Muscle layer of duodenum (tissue), 2 donors: ENCODE measurements around the gene CKAP5.

Experiments
- H3K27ac ChIP-seq: one replicate; pipeline ENCODE4 v1.7.0; 2013; ENCODE audit warnings: mild to moderate bottlenecking, low read length
- H3K27me3 ChIP-seq: one replicate; pipeline ENCODE4 v1.7.0; 2013; ENCODE audit warnings: low read depth, mild to moderate bottlenecking, control low read depth, low read length
- H3K36me3 ChIP-seq, 2 donors: one replicate each; pipeline ENCODE4 v1.7.0; 2013; ENCODE audit warnings: low read length in 2 of 2, control low read depth in 1 of 2, mild to moderate bottlenecking in 1 of 2; ENCODE audit not compliant: insufficient read depth in 2 of 2, control insufficient read depth in 1 of 2
- H3K4me1 ChIP-seq, 2 donors: one replicate each; pipeline ENCODE4 v1.7.0; 2013; ENCODE audit warnings: low read length in 2 of 2, mild to moderate bottlenecking in 2 of 2, control low read depth in 1 of 2, moderate library complexity in 1 of 2; ENCODE audit not compliant: insufficient read depth in 2 of 2, control insufficient read depth in 1 of 2
- H3K4me3 ChIP-seq, 2 donors: one replicate each; pipeline ENCODE4 v1.7.0; 2013; ENCODE audit warnings: low read length in 2 of 2, low read depth in 1 of 2, mild to moderate bottlenecking in 1 of 2
- H3K9me3 ChIP-seq, 2 donors: one replicate each; pipeline ENCODE4 v1.7.0; 2013; ENCODE audit warnings: low read length in 2 of 2, control low read depth in 1 of 2, mild to moderate bottlenecking in 1 of 2; ENCODE audit not compliant: control insufficient read depth in 1 of 2
- donor health status: healthy.

The CKAP5 gene

DNA sequence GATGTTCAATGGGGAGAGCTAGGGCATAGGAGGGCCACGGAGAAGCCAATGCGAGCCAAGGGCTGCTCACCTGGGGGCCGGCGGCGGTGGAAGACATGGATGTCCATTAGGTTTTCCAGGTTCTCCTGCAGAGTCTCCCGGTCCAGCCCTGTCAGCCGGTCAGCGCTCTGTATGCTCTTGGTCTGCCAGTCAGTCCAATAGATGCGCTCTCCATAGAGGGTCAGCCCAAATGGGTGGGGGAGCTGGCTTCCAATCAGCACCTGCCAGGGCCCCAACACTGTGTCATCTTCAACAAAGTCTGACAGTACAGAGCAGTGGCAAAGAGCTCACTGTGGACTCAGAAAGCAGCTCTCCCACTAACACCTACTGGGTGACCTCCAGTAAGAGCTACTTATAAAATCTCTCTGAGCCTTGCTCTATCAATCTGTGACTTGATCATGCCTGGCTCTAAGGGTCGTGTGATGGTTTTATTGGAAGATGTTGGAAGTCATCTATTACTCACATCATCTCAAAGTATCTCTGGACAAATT is 33.0 kb upstream of the CKAP5 start:
- H3K27me3 ChIP-seq, result no peaks in the 10 kb centered on the region
- H3K9me3 ChIP-seq, result no peaks in the 10 kb centered on the region
- peaks cover 19 to 44% of the 10 kb centered on the region in 2 donors for H3K36me3 ChIP-seq
- H3K27ac ChIP-seq, result no peak overlapping the region
- H3K4me3 ChIP-seq, result no peak overlapping the region
- H3K4me1 ChIP-seq, result no peaks in the 10 kb centered on the region

GRCh38 chr11:46877580-46877979 is 31.5 kb upstream of the CKAP5 start:
- H3K27me3 ChIP-seq, result no peaks in the 10 kb centered on the region
- peaks cover 23 to 45% of the 10 kb centered on the region in 2 donors for H3K36me3 ChIP-seq
- no peak overlapping the region for H3K27ac ChIP-seq
- H3K4me1 ChIP-seq, result no peaks in the 10 kb centered on the region
- no peaks in the 10 kb centered on the region for H3K9me3 ChIP-seq
- no peak overlapping the region for H3K4me3 ChIP-seq

DNA sequence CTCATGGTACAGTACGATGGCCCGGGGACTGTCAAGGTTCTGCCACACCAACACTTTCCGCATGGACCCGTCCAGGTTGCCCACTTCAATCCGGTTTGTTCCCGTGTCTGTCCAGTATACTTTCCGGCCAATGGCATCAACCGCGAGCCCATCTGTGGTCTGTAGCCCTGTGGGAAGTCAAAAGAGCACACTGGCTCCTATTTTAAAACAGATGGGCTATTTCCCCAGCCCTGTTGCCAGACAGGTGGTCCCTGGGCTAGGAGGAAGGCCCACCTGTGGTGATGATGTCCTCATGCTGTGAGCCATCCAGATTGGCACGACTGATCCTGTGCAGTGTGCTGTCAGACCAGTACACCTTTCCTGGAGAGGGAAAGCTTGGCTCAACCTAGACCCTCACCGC is 30.4 kb upstream of the CKAP5 start:
- H3K4me3 ChIP-seq, result no peak overlapping the region
- H3K27ac ChIP-seq, result no peak overlapping the region
- H3K36me3 ChIP-seq, result peaks cover 23 to 48% of the 10 kb centered on the region in 2 donors
- no peaks in the 10 kb centered on the region for H3K9me3 ChIP-seq
- no peaks in the 10 kb centered on the region for H3K27me3 ChIP-seq
- H3K4me1 ChIP-seq, result no peaks in the 10 kb centered on the region

DNA sequence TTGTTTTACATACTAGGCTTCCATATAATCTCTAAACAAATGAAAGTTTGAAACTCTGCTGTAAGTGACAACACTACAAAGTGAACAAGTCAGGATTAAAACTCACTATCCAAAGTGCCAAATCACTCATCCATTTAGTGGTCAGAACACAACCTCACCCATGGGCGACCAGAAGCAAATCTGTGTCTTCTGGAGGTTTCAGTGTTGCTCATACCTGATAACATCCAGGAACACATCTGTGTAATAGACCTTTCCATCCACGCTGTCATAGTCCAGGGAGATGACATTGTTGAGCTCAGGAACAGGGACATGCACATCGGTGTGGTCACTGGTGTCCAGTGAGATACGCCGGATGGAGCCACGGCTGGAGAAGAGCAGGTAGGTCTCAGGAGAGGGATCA is 28.5 kb upstream of the CKAP5 start:
- Histone ChIP-seq H3K36me3 (peaks cover 23 to 52% of the 10 kb centered on the region in 2 donors), H3K27ac (no peak overlapping the region), H3K9me3 (no peaks in the 10 kb centered on the region), H3K27me3 (no peaks in the 10 kb centered on the region), H3K4me1 (no peaks in the 10 kb centered on the region), H3K4me3 (no peak overlapping the region)

DNA sequence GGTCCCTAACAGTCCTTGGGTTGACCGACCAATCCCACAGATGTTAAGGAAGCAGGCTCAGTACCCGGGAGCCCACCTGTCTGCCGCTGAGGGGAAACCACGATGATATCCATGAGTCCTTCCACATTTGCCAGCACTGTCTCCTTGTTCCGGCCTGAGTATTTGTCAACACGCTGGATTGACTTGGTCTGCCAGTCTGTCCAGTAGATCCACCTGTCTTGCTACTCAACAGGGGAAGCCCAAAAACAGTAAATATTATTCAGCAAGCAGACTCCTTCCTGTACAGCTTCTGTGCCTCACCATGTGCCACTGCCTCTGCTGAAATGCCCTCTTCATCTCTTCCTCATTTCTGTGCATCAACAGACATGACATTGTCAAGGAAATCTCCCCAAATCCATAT is 22.8 kb upstream of the CKAP5 start:
- no peaks in the 10 kb centered on the region for H3K27me3 ChIP-seq
- no peak overlapping the region for H3K4me3 ChIP-seq
- H3K27ac ChIP-seq, result no peak overlapping the region
- peaks cover 13 to 38% of the 10 kb centered on the region in 2 donors for H3K36me3 ChIP-seq
- H3K4me1 ChIP-seq, result no peaks in the 10 kb centered on the region
- H3K9me3 ChIP-seq, result no peaks in the 10 kb centered on the region

DNA sequence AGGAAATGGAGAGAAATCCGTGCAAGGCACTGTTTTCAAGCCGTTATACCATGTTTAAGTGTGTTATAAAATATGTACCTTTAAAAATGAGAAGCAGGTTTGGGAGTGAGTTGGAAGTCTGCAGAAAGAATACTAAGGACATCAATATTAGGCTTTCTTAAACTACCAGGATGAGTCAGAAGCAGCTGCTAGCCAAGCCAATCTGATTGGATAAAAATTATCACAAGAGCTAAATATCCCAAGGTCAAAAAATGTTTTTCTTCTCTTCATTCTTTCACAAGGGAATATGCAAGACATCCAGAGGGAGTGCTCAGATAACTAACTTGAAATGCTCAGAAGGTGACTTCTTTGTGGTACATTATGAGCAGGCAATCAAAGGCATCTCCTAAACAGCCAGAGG is 19.3 kb upstream of the CKAP5 start:
- H3K4me1 ChIP-seq, result peaks cover 0 to 5% of the 10 kb centered on the region in 2 donors
- H3K9me3 ChIP-seq, result no peaks in the 10 kb centered on the region
- no peak overlapping the region for H3K27ac ChIP-seq
- H3K4me3 ChIP-seq, result no peak overlapping the region
- no peaks in the 10 kb centered on the region for H3K27me3 ChIP-seq
- peaks cover 9 to 18% of the 10 kb centered on the region in 2 donors for H3K36me3 ChIP-seq

DNA sequence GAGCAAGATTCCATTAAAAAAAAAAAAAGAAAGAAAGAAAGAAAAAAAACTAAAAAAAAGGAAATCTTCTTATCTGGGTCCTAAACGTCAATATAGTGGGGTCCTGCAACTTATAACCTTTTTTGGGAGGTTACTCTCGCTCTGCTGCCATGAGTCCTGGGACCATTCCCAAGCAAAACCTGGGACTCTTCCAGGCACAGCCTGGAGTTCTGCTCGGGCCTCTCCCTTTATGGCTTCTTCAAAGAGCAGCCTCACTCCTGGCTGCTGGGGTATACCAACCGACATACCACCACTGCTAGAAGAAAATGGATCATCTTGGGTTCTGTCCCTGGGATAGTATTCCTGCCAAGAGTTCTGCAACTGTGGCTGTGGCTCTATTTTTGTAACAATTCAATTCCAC is 14.1 kb upstream of the CKAP5 start:
- H3K36me3 ChIP-seq, result peaks cover 5 to 9% of the 10 kb centered on the region in 2 donors
- no peaks in the 10 kb centered on the region for H3K9me3 ChIP-seq
- H3K4me3 ChIP-seq, result no peak overlapping the region
- H3K27me3 ChIP-seq, result no peaks in the 10 kb centered on the region
- H3K4me1 ChIP-seq, result peaks cover 0 to 24% of the 10 kb centered on the region in 2 donors
- no peak overlapping the region for H3K27ac ChIP-seq

DNA sequence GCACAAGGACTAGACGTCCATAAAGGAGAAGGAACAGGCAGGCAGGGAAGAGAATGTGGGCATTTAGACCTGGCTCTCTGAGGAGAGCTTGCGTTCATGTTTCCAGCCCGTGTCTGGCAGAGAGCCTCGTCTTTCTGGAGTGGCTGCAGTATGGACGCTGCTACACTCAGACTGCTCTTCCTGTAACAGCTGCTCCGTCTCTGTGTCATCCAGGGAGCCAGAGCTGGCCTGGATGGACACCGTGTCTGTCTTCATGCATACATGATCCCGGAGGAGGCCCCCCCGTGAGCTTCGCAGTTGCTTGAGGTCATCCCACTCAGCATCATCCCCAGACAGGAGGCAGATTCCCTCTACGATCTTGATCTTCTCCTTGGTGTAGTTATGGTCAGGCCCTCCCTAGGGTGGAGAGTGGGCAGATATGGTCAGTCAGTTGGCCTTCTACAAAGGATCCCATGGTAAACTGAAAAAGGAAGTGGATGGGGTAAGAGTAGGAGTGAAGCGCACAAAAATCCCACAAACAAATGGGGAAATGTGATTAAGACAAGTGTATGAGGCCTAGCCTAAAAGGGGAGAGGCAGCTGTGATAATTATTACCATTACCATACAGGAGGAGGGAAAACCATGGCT is 13.0 kb upstream of the CKAP5 start:
- Histone ChIP-seq H3K4me1 (peaks cover 0 to 24% of the 10 kb centered on the region in 2 donors), H3K36me3 (peaks cover 0 to 6% of the 10 kb centered on the region in 2 donors)

DNA sequence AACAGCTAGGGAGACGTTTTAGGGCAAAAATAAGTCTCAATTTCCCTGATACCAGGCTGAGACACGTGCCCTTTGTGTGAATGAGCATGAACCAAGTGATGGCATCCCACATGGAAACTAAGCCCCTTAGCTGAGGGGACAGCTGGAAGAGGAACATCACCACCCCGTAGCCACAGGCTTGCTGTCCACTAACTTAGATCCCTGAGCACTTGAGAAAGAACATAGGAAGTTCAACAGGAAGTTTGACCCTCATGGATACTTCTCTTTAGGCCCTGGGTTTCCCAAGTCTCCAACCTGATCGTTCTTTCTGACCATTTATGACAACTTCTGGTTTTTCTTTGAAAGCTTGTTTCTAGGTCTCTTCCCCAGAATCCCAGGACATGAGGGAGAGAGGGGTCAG is 11.6 kb upstream of the CKAP5 start:
- H3K4me3 ChIP-seq, result no peak overlapping the region
- H3K27ac ChIP-seq, result no peak overlapping the region
- H3K9me3 ChIP-seq, result no peaks in the 10 kb centered on the region
- H3K4me1 ChIP-seq, result peaks cover 0 to 24% of the 10 kb centered on the region in 2 donors
- H3K27me3 ChIP-seq, result no peaks in the 10 kb centered on the region
- H3K36me3 ChIP-seq, result no peaks in the 10 kb centered on the region

More for the DNA sequence above, 13.0 kb upstream of the CKAP5 start:
- H3K27me3 ChIP-seq, result no peaks in the 10 kb centered on the region
- no peak overlapping the region for H3K27ac ChIP-seq
- H3K9me3 ChIP-seq, result no peaks in the 10 kb centered on the region
- H3K4me3 ChIP-seq, result no peak overlapping the region

DNA sequence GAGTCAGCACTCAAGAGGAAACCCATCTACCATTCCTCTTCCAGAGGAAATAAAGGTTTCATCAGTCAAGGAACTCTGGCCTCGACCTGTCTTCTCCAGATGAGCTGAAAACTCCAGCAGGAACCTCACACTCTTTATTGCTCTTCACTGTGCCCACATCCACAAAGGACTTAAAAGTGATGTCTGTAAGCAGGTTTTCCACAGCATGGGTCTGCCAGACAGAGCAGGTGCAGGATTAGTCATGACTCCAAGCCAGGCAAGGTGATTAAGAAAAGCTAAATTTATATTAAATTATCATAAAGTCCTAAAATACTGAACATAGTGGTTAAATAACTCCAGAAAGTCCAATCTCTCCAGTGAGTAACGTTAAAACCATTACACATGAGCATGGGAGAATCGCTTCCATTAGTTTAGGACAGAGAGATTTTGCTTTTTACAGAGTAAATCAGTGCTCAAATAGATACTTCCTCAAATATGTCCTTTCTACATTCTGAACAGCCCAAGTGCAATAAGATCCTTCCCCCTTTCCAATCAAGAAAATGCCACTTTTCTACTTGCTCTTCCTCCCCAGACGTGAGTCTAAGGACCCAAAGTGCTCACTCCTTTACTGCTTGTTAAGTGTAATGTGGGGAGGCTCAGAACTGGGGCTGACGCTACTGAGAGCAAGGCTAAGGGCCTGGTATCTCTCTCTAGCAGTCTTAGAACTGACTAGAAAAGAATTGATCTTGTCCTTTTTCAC is 10.7 kb upstream of the CKAP5 start:
- no peak overlapping the region for H3K27ac ChIP-seq
- H3K4me3 ChIP-seq, result no peak overlapping the region
- H3K4me1 ChIP-seq, result peaks cover 0 to 24% of the 10 kb centered on the region in 2 donors
- H3K27me3 ChIP-seq, result no peaks in the 10 kb centered on the region
- H3K9me3 ChIP-seq, result no peaks in the 10 kb centered on the region
- no peaks in the 10 kb centered on the region for H3K36me3 ChIP-seq

- H3K36me3 ChIP-seq, result no peaks in the 10 kb centered on the region
- no peak overlapping the region for H3K27ac ChIP-seq
- H3K4me1 ChIP-seq, result peaks cover 0 to 24% of the 10 kb centered on the region in 2 donors
- H3K27me3 ChIP-seq, result no peaks in the 10 kb centered on the region
- H3K9me3 ChIP-seq, result no peaks in the 10 kb centered on the region
- H3K4me3 ChIP-seq, result no peak overlapping the region
Observed at GRCh38 chr11:46855863-46856262, 9.8 kb upstream of the CKAP5 start.
